Coronary artery (tissue), 2 donors: ENCODE results near the gene KDM3B.
"Not testable (repeated sequence)": the region's sequence is repeated elsewhere in the genome, so short reads cannot be mapped to it uniquely, and the experiment has no call there.

Experiments
- DNase-seq: peaks from one replicate; pipeline ENCODE4 v3.0.0-alpha.2; 2017; ENCODE audit warnings: low spot score
- H3K27ac ChIP-seq, 2 donors: fragments of 200-600 bp; sonication (generic); one replicate each; pipeline ENCODE4 v1.5.1; 2016 to 2019
- H3K4me3 ChIP-seq: fragments of 200-600 bp; sonication (generic); 2 replicates; pipeline ENCODE4 v1.5.1; 2016; ENCODE audit warnings: mild to moderate bottlenecking, moderate library complexity
- CTCF ChIP-seq: fragments of 200-600 bp; sonication (generic); IDR thresholded peaks from one replicate; pipeline ENCODE4 v1.5.1; 2019; ENCODE audit warnings: antibody characterized with exemption

KDM3B gene

GRCh38 chr5:138371454-138371853 is 19.0 kb downstream of the KDM3B start:
- no peak for TF ChIP-seq CTCF
- DNase-seq: no peak
- H3K27ac ChIP-seq: no peak overlapping the region
- no peak overlapping the region for H3K4me3 ChIP-seq

- no peak overlapping the region for H3K27ac ChIP-seq
- H3K4me3 ChIP-seq: no peak overlapping the region
- TF ChIP-seq CTCF: no peak
- DNase-seq: no peak
Observed at GRCh38 chr5:138372225-138372624, 19.7 kb downstream of the KDM3B start.

- no peak for DNase-seq
- no peak overlapping the region for H3K27ac ChIP-seq
- no peak for TF ChIP-seq CTCF
Observed at GRCh38 chr5:138372653-138373052, 20.2 kb downstream of the KDM3B start.

GRCh38 chr5:138382347-138382746 is 29.9 kb downstream of the KDM3B start:
- no peak for TF ChIP-seq CTCF
- Histone ChIP-seq H3K27ac (no peak overlapping the region), H3K4me3 (no peak overlapping the region)
- no peak for DNase-seq

More at GRCh38 chr5:138372653-138373052, 20.2 kb downstream of the KDM3B start:
- H3K4me3 ChIP-seq: no peak overlapping the region

GRCh38 chr5:138385660-138386059 is 33.2 kb downstream of the KDM3B start:
- Histone ChIP-seq H3K4me3 (no peak overlapping the region), H3K27ac (no peak overlapping the region)
- no peak for TF ChIP-seq CTCF
- DNase-seq: no peak

GRCh38 chr5:138386290-138386689 is 33.8 kb downstream of the KDM3B start:
- no peak for DNase-seq
- Histone ChIP-seq H3K27ac (no peak overlapping the region), H3K4me3 (no peak overlapping the region)
- no peak for TF ChIP-seq CTCF

GRCh38 chr5:138389332-138389731 is 36.8 kb downstream of the KDM3B start:
- Histone ChIP-seq H3K27ac (no peak overlapping the region), H3K4me3 (no peak overlapping the region)
- DNase-seq: no peak
- TF ChIP-seq CTCF: no peak

GRCh38 chr5:138389911-138390310 is 37.4 kb downstream of the KDM3B start:
- DNase-seq, H3K4me3 ChIP-seq, H3K27ac ChIP-seq: not testable (repeated sequence)
